IMR-90 (cell line): ENCODE results near the gene GATA3. TPM values are rescaled to one million over a fixed set of nuclear protein-coding genes. Genes with fewer than 3 reads are reported as not detected.

Experiments used
- ATAC-seq: fragments of 200-7000 bp; cut with Tn5 transposase; 2 replicates; pipeline ENCODE4 v1.9.1; 2020; ENCODE audit warnings: low read depth, mild to moderate bottlenecking, moderate library complexity
- BruUV-seq: library from RNA; stranded (reverse); fragments of 400-500 nt; replicated peaks from 2 replicates; lab custom pipeline; 2021; lab: Mats Ljungman, UMichigan
- CTCF ChIA-PET: fragments of 300-600 bp; formaldehyde crosslinking; extraction: SDS; loops from one replicate; lab custom pipeline; 2021; ENCODE audit warnings: antibody characterized with exemption; lab: Yijun Ruan, JAX
- POLR2A ChIA-PET: fragments of 300-600 bp; sonication (Branson Sonifier 250); formaldehyde crosslinking; loops from one replicate; lab custom pipeline; 2022; ENCODE audit warnings: antibody characterized with exemption; ENCODE audit not compliant: unreplicated experiment; lab: Charles Lee
- DNase-seq: peaks from one replicate; pipeline ENCODE4 v3.0.0; 2013
- H2AFZ ChIP-seq: replicated peaks from 2 replicates; pipeline ENCODE3; 2013; ENCODE audit warnings: low read length, mild to moderate bottlenecking; ENCODE audit not compliant: poor library complexity
- H2AK5ac ChIP-seq: 2 replicates; pipeline ENCODE4 v1.6.1; 2013; ENCODE audit warnings: low read depth, low read length, inconsistent platforms
- H2AK9ac ChIP-seq: replicated peaks from 2 replicates; pipeline ENCODE3; 2013; ENCODE audit warnings: mild to moderate bottlenecking, low read depth, low read length, moderate library complexity; ENCODE audit not compliant: poor library complexity
- H2BK120ac ChIP-seq: 2 replicates; pipeline ENCODE4 v1.6.1; 2013; ENCODE audit warnings: low read depth, low read length, inconsistent platforms
- H2BK15ac ChIP-seq: 3 replicates; pipeline ENCODE4 v1.6.1; 2013; ENCODE audit warnings: low read depth, low read length, inconsistent platforms
- H2BK20ac ChIP-seq: 2 replicates; pipeline ENCODE4 v1.6.1; 2013; ENCODE audit warnings: low read depth, mild to moderate bottlenecking, inconsistent platforms, low read length, moderate library complexity
- H2BK5ac ChIP-seq: 2 replicates; pipeline ENCODE4 v1.6.1; 2013; ENCODE audit warnings: mild to moderate bottlenecking, low read depth, low read length, inconsistent platforms; ENCODE audit not compliant: poor library complexity, severe bottlenecking
- H3K14ac ChIP-seq: replicated peaks from 2 replicates; pipeline ENCODE4 v1.6.1; 2013; ENCODE audit warnings: low read depth, low read length, inconsistent platforms
- H3K18ac ChIP-seq: 2 replicates; pipeline ENCODE4 v1.6.1; 2013; ENCODE audit warnings: low read depth, low read length, control low read depth
- H3K23ac ChIP-seq: 2 replicates; pipeline ENCODE4 v1.6.1; 2013; ENCODE audit warnings: low read depth, low read length, inconsistent platforms
- H3K27ac ChIP-seq: 2 replicates; pipeline ENCODE4 v1.5.1; 2013; ENCODE audit warnings: mild to moderate bottlenecking, control low read depth, low read length; ENCODE audit not compliant: insufficient read depth
- H3K27me3 ChIP-seq: 2 replicates; pipeline ENCODE4 v1.6.1; 2013; ENCODE audit warnings: low read length; ENCODE audit not compliant: control insufficient read depth, insufficient read depth
- H3K36me3 ChIP-seq: 2 replicates; pipeline ENCODE4 v1.6.1; 2013; ENCODE audit warnings: low read length, mixed read lengths; ENCODE audit not compliant: control insufficient read depth, insufficient read depth
- H3K4ac ChIP-seq: 2 replicates; pipeline ENCODE4 v1.6.1; 2013; ENCODE audit warnings: low read depth, low read length, inconsistent platforms
- H3K4me1 ChIP-seq: 2 replicates; pipeline ENCODE4 v1.6.1; 2013; ENCODE audit warnings: low read length, mixed read lengths; ENCODE audit not compliant: control insufficient read depth, insufficient read depth
- H3K4me2 ChIP-seq: 2 replicates; pipeline ENCODE4 v1.6.1; 2013; ENCODE audit warnings: low read depth, mild to moderate bottlenecking, control low read depth, low read length, moderate library complexity
- H3K4me3 ChIP-seq: 2 replicates; pipeline ENCODE4 v1.5.1; 2013; ENCODE audit warnings: low read depth, mild to moderate bottlenecking, control low read depth, low read length, moderate library complexity; ENCODE audit not compliant: insufficient read depth
- H3K56ac ChIP-seq: 2 replicates; pipeline ENCODE4 v1.6.1; 2013; ENCODE audit warnings: low read length, inconsistent platforms; ENCODE audit not compliant: insufficient read depth; ENCODE audit errors: extremely low read depth
- H3K79me1 ChIP-seq, 2 experiments: 2 replicates each; pipeline ENCODE4 v1.6.1; 2013; ENCODE audit warnings: low read length in 2 of 2, inconsistent platforms in 1 of 2, low read depth in 1 of 2
- H3K9ac ChIP-seq: 2 replicates; pipeline ENCODE4 v1.6.1; 2013; ENCODE audit warnings: low read depth, low read length, control low read depth
- H3K9me1 ChIP-seq: 2 replicates; pipeline ENCODE4 v1.6.1; 2013; ENCODE audit warnings: low read length, inconsistent platforms; ENCODE audit not compliant: insufficient read depth
- H3K9me3 ChIP-seq: 2 replicates; pipeline ENCODE4 v1.6.1; 2013; ENCODE audit warnings: low read length; ENCODE audit not compliant: control insufficient read depth, insufficient read depth
- H4K20me1 ChIP-seq: 2 replicates; pipeline ENCODE4 v1.6.1; 2013; ENCODE audit warnings: low read length, inconsistent platforms; ENCODE audit not compliant: insufficient read depth
- H4K5ac ChIP-seq: 2 replicates; pipeline ENCODE4 v1.6.1; 2013; ENCODE audit warnings: mild to moderate bottlenecking, low read depth, low read length, control low read depth
- H4K8ac ChIP-seq, 2 experiments: 2 replicates each; pipeline ENCODE4 v1.6.1; 2013; ENCODE audit warnings: low read depth in 2 of 2, low read length in 2 of 2, control low read depth in 1 of 2, inconsistent platforms in 1 of 2
- H4K91ac ChIP-seq: 2 replicates; pipeline ENCODE4 v1.6.1; 2013; ENCODE audit warnings: low read depth, low read length, inconsistent platforms; ENCODE audit not compliant: insufficient read depth
- BHLHE40 ChIP-seq: fragments of 150-350 bp; IDR thresholded peaks from 2 replicates; pipeline ENCODE4 v1.6.1; 2016; ENCODE audit warnings: mild to moderate bottlenecking, low read depth, low read length
- CHD1 ChIP-seq: IDR thresholded peaks from 2 replicates; pipeline ENCODE4 v1.6.1; 2012; ENCODE audit warnings: low read depth, low read length, improper control_type of control experiment
- CTCF ChIP-seq: conservative IDR thresholded peaks from 2 replicates; pipeline ENCODE4 v1.5.1; 2012; ENCODE audit warnings: mild to moderate bottlenecking, low read depth, low read length, improper control_type of control experiment
- ELK1 ChIP-seq: fragments of 150-350 bp; IDR thresholded peaks from 2 replicates; pipeline ENCODE4 v1.6.1; 2016; ENCODE audit warnings: low read depth, mild to moderate bottlenecking, low read length, moderate library complexity, borderline replicate concordance
- MAZ ChIP-seq: IDR thresholded peaks from 2 replicates; pipeline ENCODE4 v1.6.1; 2012; ENCODE audit warnings: low read depth, mild to moderate bottlenecking, low read length, improper control_type of control experiment, moderate library complexity, borderline replicate concordance
- MXI1 ChIP-seq: IDR thresholded peaks from 2 replicates; pipeline ENCODE4 v1.6.1; 2012; ENCODE audit warnings: low read depth, mild to moderate bottlenecking, low read length, moderate library complexity, borderline replicate concordance
- WGBS, 2 experiments: methylation state at CpG; one replicate each; pipeline versions ENCODE4 v1.1.5 to v1.1.7; 2013; ENCODE audit warnings: missing lambda C conversion rate in 2 of 2; ENCODE audit not compliant: insufficient read length in 1 of 2; ENCODE audit errors: extremely low coverage in 2 of 2; 5-methylcytosine and 5-hydroxymethylcytosine counted together
- dilution Hi-C: fragments of 300-500 bp; cut with HindIII; formaldehyde crosslinking; loops from one replicate; pipeline ENCODE4 v1.14.3; 2018; ENCODE audit warnings: low sequenced_read_pairs; ENCODE audit not compliant: unreplicated experiment
- in situ Hi-C: fragments of 300-500 bp; cut with MboI; formaldehyde crosslinking; loops from 3 replicates; pipeline ENCODE4 v1.14.3; 2019; ENCODE audit warnings: low sequenced_read_pairs, inconsistent platforms, mixed read lengths
- intact Hi-C: fragments of 100-400 bp; cut with micrococcal nuclease; formaldehyde crosslinking; loops from 2 replicates; pipeline ENCODE4 v1.10.0; 2022
- polyA plus RNA-seq, 3 experiments: library from polyadenylated mRNA; depleted of rRNA; stranded (reverse); fragments of >200 nt; gene quantifications; 2 replicates each; pipeline ENCODE4 v1.2.3, GENCODE V29; 2012; ENCODE audit warnings: low replicate concordance in 1 of 3
- total RNA-seq: library from RNA; depleted of rRNA; stranded (reverse); fragments of >200 nt; gene quantifications from 2 replicates; pipeline ENCODE4 v1.2.3, GENCODE V29; 2012

Gene GATA3
- total and polyA plus RNA-seq, 2 of the 4 experiments (the other 2 are of a cell fraction) = 0.21 TPM; not detected in 1

GRCh38 chr10:8036506-8037198 lies 17.8 kb upstream of the GATA3 start:
- in situ Hi-C loops (no loop called here), intact Hi-C loops (no loop called here), dilution Hi-C loops (no loop called here)
- H3K9me3 ChIP-seq = peaks cover 16% of the 10 kb centered on the region
- no peaks in the 10 kb centered on the region for H3K36me3 ChIP-seq
- H4K20me1 ChIP-seq = no peaks in the 10 kb centered on the region; the same call in 1 of the 2 replicates
- BruUV-seq = no TSS peak
- H3K18ac ChIP-seq = no peak overlapping the region
- no peak overlapping the region for H4K91ac ChIP-seq
- H2BK120ac ChIP-seq = no peak overlapping the region
- H4K8ac ChIP-seq = no peak overlapping the region
- ChIA-PET POLR2A (no interaction called here), CTCF (interaction anchor here (0.7 kb wide), 1 partner anchor 173 kb away, joined by 3 read pairs; no protein-coding TSS in a partner anchor)
- no peak overlapping the region for H3K4ac ChIP-seq
- DNase-seq (no peak), ATAC-seq (no peak)
- no peak overlapping the region for H3K23ac ChIP-seq
- H3K9me1 ChIP-seq = no peaks in the 10 kb centered on the region
- no peak overlapping the region for H2BK5ac ChIP-seq
- no peaks in the 10 kb centered on the region for H3K79me1 ChIP-seq
- H3K27me3 ChIP-seq = peaks cover 93% of the 10 kb centered on the region
- H3K4me2 ChIP-seq = no peak overlapping the region
- H3K4me1 ChIP-seq = no peaks in the 10 kb centered on the region; the same call in 1 of the 2 replicates
- H2AFZ ChIP-seq = no peak overlapping the region
- no peak overlapping the region for H2AK9ac ChIP-seq
- 0% methylated on average over 1 of the region's 18 CpGs; no CpG with 5 or more reads in 1 of the 2 experiments for WGBS, 2 experiments
- H2BK15ac ChIP-seq = no peak overlapping the region
- H2BK20ac ChIP-seq = no peak overlapping the region
- H3K56ac ChIP-seq = no peak overlapping the region
- no peak overlapping the region for H3K4me3 ChIP-seq
- H2AK5ac ChIP-seq = no peak overlapping the region
- TF ChIP-seq MAZ (no peak), ELK1 (no peak), CTCF (no peak), CHD1 (no peak), MXI1 (no peak), BHLHE40 (no peak)
- H3K14ac ChIP-seq = no peak overlapping the region
- no peak overlapping the region for H4K5ac ChIP-seq
- no peak overlapping the region for H3K27ac ChIP-seq
- no peak overlapping the region for H3K9ac ChIP-seq
